Measurements from ENCODE around the gene MAP2.

DNA sequence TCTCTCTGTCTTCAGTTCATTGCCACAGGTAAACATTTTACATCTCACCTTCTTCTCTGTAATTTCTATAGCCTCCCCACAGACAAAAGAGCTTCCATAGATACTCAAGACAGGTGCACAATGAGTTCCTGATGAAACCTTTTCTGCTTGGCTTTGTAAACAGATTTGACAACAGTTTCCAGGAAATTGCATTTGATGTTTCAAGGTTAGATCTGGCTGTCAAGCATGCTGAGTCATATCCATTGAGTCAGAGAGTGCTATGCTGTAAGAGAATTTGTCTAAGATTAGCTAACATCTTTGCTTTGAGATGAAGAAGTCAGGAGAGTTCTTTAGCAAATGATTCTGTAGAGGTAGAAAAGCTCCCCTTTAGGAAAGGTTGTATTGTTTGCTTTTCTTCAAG is 40.6 kb upstream of the MAP2 start:
- no peak for TF ChIP-seq CTCF (IDR thresholded peaks at IDR 0.05)
- no peak for TF ChIP-seq POLR2AphosphoS5 (IDR thresholded peaks at IDR 0.05)
- no peak for TF ChIP-seq POLR2A (IDR thresholded peaks at IDR 0.05)
